OCI-LY7 (cell line): ENCODE measurements around the gene XPNPEP2.

Source experiments
- CTCF ChIP-seq: fragments of 200-600 bp; sonication (generic); conservative IDR thresholded peaks from 2 replicates; pipeline ENCODE4 v1.5.1; 2014; ENCODE audit warnings: mild to moderate bottlenecking, antibody characterized with exemption, low read length, moderate library complexity, mixed read lengths
- EZH2phosphoT487 ChIP-seq: fragments of 200-600 bp; sonication (generic); IDR thresholded peaks from 2 replicates; pipeline ENCODE4 v1.6.1; 2018; ENCODE audit warnings: low read depth, borderline replicate concordance, mild to moderate bottlenecking, mixed run types, antibody characterized with exemption, low read length, moderate library complexity, mixed read lengths

GRCh38 chrX:129813662-129814368 lies 75.0 kb downstream of the XPNPEP2 start:
- TF ChIP-seq CTCF (no peak), EZH2phosphoT487 (no peak)
